GM19035 (cell line): Measurements from ENCODE around the gene LRRC75B.
"Not testable (repeated sequence)": the region's sequence is repeated elsewhere in the genome, so short reads cannot be mapped to it uniquely, and the experiment has no call there.

Experiments used
- ATAC-seq: cut with Tn5 transposase; IDR thresholded peaks from one replicate; pipeline ENCODE4 v1.9.1; 2021; ENCODE audit not compliant: unreplicated experiment

The LRRC75B gene

GRCh38 chr22:24602847-24603769 lies 10.2 kb upstream of the LRRC75B start, which contains the start of gene GGT1:
Gene GGT1 (plus strand): TSS chr22:24603193. CDS start chr22:24611082, 7,889 bp downstream.
- ATAC-seq: not testable (repeated sequence)

GRCh38 chr22:24602105-24602749 lies 9.4 kb upstream of the LRRC75B start:
- not testable (repeated sequence) for ATAC-seq

- ATAC-seq: no peak
Measured at GRCh38 chr22:24601217-24602104, 8.6 kb upstream of the LRRC75B start.

GRCh38 chr22:24599958-24600715 lies 7.3 kb upstream of the LRRC75B start:
- not testable (repeated sequence) for ATAC-seq

GRCh38 chr22:24599514-24599913 lies 6.6 kb upstream of the LRRC75B start:
- ATAC-seq: no peak

GRCh38 chr22:24597076-24597475 lies 4.2 kb upstream of the LRRC75B start:
- ATAC-seq: not testable (repeated sequence)

GRCh38 chr22:24595863-24596262 lies 3.0 kb upstream of the LRRC75B start:
- no peak for ATAC-seq

- ATAC-seq: no peak
Measured at GRCh38 chr22:24595228-24595627, 2.4 kb upstream of the LRRC75B start.

- no peak for ATAC-seq
Measured at GRCh38 chr22:24594569-24595120, 1.8 kb upstream of the LRRC75B start.

GRCh38 chr22:24593836-24594568 lies 1.1 kb upstream of the LRRC75B start:
- no peak for ATAC-seq

- not testable (repeated sequence) for ATAC-seq
Measured at GRCh38 chr22:24593559-24593835, 624 bp upstream of the LRRC75B start.

- no peak for ATAC-seq
Measured at GRCh38 chr22:24592058-24592850, 619 bp downstream of the LRRC75B start.

- no peak for ATAC-seq
Measured at GRCh38 chr22:24591286-24591830, 1.5 kb downstream of the LRRC75B start.

- ATAC-seq: no peak
Measured at GRCh38 chr22:24590596-24591173, 2.2 kb downstream of the LRRC75B start.

- no peak for ATAC-seq
Measured at GRCh38 chr22:24589518-24590030, 3.3 kb downstream of the LRRC75B start.

- no peak for ATAC-seq
Measured at GRCh38 chr22:24588757-24589481, 4.0 kb downstream of the LRRC75B start.

GRCh38 chr22:24588381-24588756 lies 4.5 kb downstream of the LRRC75B start:
- no peak for ATAC-seq
